ENCODE data around the gene MZT2B. TPM values are rescaled to one million over a fixed set of nuclear protein-coding genes. Genes with fewer than 3 reads are reported as not detected.
"Not testable (repeated sequence)": the region's sequence is repeated elsewhere in the genome, so short reads cannot be mapped to it uniquely, and the experiment has no call there.

The MZT2B gene
- total RNA-seq, 1 donor from 2014 or later = 86.1 TPM

GRCh38 chr2:130233066-130233465, 51.0 kb downstream of the MZT2B start:
- not testable (repeated sequence) for H3K4me1 ChIP-seq (ENCODE audit: control insufficient read depth in 3 of 3, insufficient read depth in 3 of 3, low read length in 3 of 3); H3K27ac ChIP-seq (ENCODE audit: low read depth, low read length); H3K36me3 ChIP-seq (ENCODE audit: control insufficient read depth in 3 of 3, insufficient read depth in 3 of 3, low read length in 3 of 3); H3K4me3 ChIP-seq (ENCODE audit: low read length in 3 of 3); H3K27me3 ChIP-seq (ENCODE audit: control insufficient read depth in 3 of 3, insufficient read depth in 3 of 3, low read length in 3 of 3); H3K9ac ChIP-seq (ENCODE audit: low read depth in 1 of 3, low read length in 3 of 3); H3K9me3 ChIP-seq (ENCODE audit: control insufficient read depth in 3 of 3, low read length in 3 of 3)

- H3K9ac ChIP-seq (ENCODE audit: low read depth in 1 of 3, low read length in 3 of 3); H3K27ac ChIP-seq (ENCODE audit: low read depth, low read length); H3K4me1 ChIP-seq (ENCODE audit: control insufficient read depth in 3 of 3, insufficient read depth in 3 of 3, low read length in 3 of 3): not testable (repeated sequence)
These were observed 57.5 kb downstream of the MZT2B start for GRCh38 chr2:130239581-130239980.

More at GRCh38 chr2:130239581-130239980, 57.5 kb downstream of the MZT2B start:
- H3K4me3 ChIP-seq (ENCODE audit: low read length in 3 of 3); H3K9me3 ChIP-seq (ENCODE audit: control insufficient read depth in 3 of 3, low read length in 3 of 3); H3K27me3 ChIP-seq (ENCODE audit: control insufficient read depth in 3 of 3, insufficient read depth in 3 of 3, low read length in 3 of 3); H3K36me3 ChIP-seq (ENCODE audit: control insufficient read depth in 3 of 3, insufficient read depth in 3 of 3, low read length in 3 of 3): not testable (repeated sequence)

Other genes with a start within 250 kb of the MZT2B start
- gene RAB6C, start 202.6 kb upstream of the MZT2B start, total RNA-seq = not detected
- not detected for gene POTEF, start 53.0 kb upstream of the MZT2B start, total RNA-seq
- gene CCDC74B, start 37.1 kb upstream of the MZT2B start, total RNA-seq = not detected
- gene SMPD4, start 660 bp upstream of the MZT2B start, total RNA-seq = 6.8 TPM
- not detected for gene TUBA3E, start 16.2 kb downstream of the MZT2B start, total RNA-seq
- 32.9 TPM for gene IMP4, start 160.6 kb downstream of the MZT2B start, total RNA-seq
- gene PTPN18, start 173.8 kb downstream of the MZT2B start, total RNA-seq = 5.2 TPM

All from skeletal muscle tissue (tissue), 4 donors.